Thyroid gland (tissue), 4 donors: Measurements from ENCODE around the gene CD101.

ENCODE experiments used
- POLR2A ChIP-seq, 2 donors: fragments of 450-650 bp; IDR thresholded peaks; one replicate each; pipeline ENCODE4 v1.6.1; 2017; ENCODE audit warnings: antibody characterized with exemption in 2 of 2, mild to moderate bottlenecking in 2 of 2, moderate library complexity in 1 of 2
- TF ChIP-seq, protein P1 (sequence below), 6 experiments: fragments of 200-600 bp in 3 of 6; fragments of 450-650 bp in 3 of 6; sonication (generic) in 3 of 6; IDR thresholded peaks; one replicate each; pipeline ENCODE4 v1.5.1; 2016 to 2019; ENCODE audit warnings: antibody characterized with exemption in 6 of 6, mild to moderate bottlenecking in 2 of 6, inconsistent platforms in 1 of 6, moderate library complexity in 1 of 6

DNA sequence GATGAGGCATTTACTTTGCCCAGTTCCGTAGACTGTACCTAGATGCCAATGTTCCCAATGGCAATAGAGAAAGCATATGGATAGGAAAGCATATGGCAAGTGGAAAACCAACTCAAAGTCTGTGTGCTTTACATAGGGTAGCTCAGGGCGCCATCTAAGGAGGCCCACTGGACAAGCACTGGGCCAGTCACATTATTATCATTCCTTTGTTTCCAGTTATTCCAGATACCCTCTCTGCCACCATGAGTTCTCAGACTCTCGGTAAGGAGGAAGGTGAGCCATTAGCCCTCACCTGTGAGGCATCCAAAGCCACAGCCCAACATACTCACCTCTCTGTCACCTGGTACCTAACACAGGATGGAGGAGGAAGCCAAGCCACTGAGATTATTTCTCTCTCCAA is 9.8 kb downstream of the CD101 start:
- no peak for TF ChIP-seq POLR2A (IDR thresholded peaks at IDR 0.05)
- TF ChIP-seq, protein P1, sequence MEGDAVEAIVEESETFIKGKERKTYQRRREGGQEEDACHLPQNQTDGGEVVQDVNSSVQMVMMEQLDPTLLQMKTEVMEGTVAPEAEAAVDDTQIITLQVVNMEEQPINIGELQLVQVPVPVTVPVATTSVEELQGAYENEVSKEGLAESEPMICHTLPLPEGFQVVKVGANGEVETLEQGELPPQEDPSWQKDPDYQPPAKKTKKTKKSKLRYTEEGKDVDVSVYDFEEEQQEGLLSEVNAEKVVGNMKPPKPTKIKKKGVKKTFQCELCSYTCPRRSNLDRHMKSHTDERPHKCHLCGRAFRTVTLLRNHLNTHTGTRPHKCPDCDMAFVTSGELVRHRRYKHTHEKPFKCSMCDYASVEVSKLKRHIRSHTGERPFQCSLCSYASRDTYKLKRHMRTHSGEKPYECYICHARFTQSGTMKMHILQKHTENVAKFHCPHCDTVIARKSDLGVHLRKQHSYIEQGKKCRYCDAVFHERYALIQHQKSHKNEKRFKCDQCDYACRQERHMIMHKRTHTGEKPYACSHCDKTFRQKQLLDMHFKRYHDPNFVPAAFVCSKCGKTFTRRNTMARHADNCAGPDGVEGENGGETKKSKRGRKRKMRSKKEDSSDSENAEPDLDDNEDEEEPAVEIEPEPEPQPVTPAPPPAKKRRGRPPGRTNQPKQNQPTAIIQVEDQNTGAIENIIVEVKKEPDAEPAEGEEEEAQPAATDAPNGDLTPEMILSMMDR (IDR thresholded peaks at IDR 0.05), result no peak
